ENCODE measurements around the gene KRT2. TPM values are rescaled to one million over a fixed set of nuclear protein-coding genes. Genes with fewer than 3 reads are reported as not detected.

KRT2 gene
- total RNA-seq, 1 donor, result not detected

DNA sequence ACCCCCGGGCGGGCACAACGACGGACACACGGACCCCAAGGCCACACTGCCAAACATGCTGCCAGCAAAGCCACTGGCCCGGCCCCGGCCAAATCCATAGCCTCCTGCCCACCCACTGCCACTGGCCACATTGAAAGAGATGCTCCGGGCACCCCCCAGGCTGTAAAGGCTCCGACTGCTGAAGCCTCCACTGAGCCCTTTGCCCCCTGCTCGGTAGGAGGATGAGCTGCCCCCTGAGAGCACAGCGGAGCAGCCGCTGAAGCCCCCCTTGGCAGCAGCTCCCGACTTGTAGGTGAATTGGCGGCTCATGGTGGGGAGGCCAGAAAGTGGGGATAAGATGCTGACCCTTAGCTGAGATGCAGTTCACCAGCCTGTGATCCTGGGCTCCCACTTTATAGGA, 33.8 kb downstream of the KRT2 start, which contains the start of gene KRT73:
Gene KRT73 (minus strand): TSS at position 344 of the 400 bp plus-strand sequence. CDS start 35 bp downstream, at position 309.
- DNase-seq (ENCODE audit: low read depth in 2 of 3, low spot score in 2 of 3), result no peak

DNA sequence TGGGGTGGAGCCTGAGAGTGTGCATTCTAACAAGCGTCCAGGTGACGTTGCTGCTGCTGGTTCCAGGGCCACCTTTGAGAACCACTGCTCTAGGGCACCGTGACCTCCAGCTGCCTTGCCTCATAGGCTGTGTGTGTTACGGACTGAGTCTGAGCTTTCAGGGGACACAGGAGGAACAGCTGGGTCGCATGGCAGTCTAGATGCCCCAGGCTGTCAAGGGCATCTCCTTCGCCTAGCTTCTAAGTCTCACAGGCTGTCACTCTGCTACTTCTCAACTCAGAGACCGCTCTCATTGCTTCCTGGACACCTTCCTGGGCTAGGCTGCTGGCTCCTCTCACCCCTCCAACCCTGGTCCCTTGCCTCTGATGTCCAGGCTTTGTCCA, 34.6 kb downstream of the KRT2 start:
- DNase-seq (ENCODE audit: low read depth in 2 of 3, low spot score in 2 of 3), result no peak

GRCh38 chr12:52616680-52617402, 35.2 kb downstream of the KRT2 start:
- DNase-seq (ENCODE audit: low read depth in 2 of 3, low spot score in 2 of 3), result no peak

DNA sequence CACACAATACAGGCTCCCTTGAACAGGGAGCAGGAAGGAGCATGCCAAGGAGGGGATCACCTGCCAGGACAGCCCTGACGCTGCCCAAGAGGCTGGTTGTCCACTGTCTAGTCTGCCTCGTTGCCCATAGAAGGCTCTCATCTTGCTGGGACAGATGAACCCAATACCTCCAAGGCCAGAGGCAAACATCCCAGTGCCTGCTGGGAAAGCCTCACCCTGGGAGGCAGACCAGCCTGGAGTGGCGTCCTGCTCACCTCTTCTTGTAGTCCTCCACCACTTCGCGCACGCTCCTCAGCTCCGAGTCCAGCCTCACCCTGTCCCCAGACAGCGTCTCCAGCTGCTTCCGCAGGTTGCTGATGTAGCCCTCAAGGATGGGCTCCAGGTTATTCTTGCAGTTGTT, 36.1 kb downstream of the KRT2 start:
- no peak for DNase-seq (ENCODE audit: low read depth in 2 of 3, low spot score in 2 of 3)

- peak in 2 of 3 donors; percentile 47 to 52 for DNase-seq (ENCODE audit: low read depth in 2 of 3, low spot score in 2 of 3)
Observed at GRCh38 chr12:52615208-52615868, 36.7 kb downstream of the KRT2 start.

GRCh38 chr12:52614381-52615207, 37.4 kb downstream of the KRT2 start:
- no peak for DNase-seq (ENCODE audit: low read depth in 2 of 3, low spot score in 2 of 3)

DNA sequence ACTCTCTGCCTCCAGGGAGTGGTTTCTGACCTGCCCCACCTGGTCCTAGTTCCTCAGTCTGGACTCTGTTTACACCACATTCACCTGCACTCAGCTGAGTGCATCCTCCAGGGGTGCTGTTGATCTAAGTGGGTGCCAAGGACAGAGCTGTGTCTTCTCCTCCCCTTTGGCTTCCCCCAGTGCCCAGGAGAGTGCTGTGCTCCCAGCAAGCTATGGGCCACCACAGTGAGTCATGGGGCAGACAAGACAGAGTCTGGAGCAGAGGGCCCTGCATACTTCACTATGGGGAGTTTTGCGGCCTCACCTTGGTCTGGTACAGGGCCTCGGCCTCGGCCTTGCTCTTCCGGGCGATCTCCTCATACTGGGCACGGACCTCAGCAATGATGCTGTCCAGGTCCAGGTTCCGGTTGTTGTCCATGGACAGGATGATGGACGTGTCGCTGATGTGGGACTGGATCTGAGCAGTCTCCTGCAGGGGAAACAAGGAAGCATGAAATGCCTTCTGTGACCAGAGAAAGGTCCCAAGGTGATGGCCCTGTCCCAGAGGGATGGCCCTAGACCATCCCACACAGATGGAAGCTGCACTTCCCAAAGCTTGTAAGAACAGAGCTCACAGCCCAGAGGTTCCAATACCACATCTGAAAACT, 38.5 kb downstream of the KRT2 start:
- DNase-seq (ENCODE audit: low read depth in 2 of 3, low spot score in 2 of 3), result no peak

- peak in 1 of 3 donors; percentile 50 for DNase-seq (ENCODE audit: low read depth in 2 of 3, low spot score in 2 of 3)
Observed at GRCh38 chr12:52612431-52613383, 39.3 kb downstream of the KRT2 start.

DNA sequence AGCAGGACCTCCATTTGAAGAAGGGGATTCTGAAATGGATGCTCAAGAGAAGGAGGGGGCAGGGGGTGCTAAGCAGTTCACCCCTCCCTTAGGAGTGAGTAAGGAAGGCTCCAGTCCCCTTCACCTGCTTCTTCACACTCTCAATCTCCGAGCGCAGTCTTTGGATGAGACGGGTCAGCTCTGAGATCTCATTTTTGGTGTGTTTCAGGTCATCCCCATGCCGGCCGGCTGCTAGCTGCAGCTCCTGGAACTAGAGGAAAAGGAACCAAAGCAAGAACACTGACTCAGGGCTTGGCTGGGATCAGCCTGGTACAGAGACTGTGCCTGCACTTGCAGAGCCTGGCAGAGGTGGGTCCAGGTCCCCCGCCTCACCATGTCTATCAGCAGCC, 40.9 kb downstream of the KRT2 start:
- no peak for DNase-seq (ENCODE audit: low read depth in 2 of 3, low spot score in 2 of 3)

GRCh38 chr12:52608826-52609630, 43.0 kb downstream of the KRT2 start:
- no peak for DNase-seq (ENCODE audit: low read depth in 2 of 3, low spot score in 2 of 3)

GRCh38 chr12:52608161-52608560, 43.9 kb downstream of the KRT2 start:
- DNase-seq (ENCODE audit: low read depth in 2 of 3, low spot score in 2 of 3), result no peak

GRCh38 chr12:52607314-52607713, 44.7 kb downstream of the KRT2 start:
- DNase-seq (ENCODE audit: low read depth in 2 of 3, low spot score in 2 of 3), result no peak

DNA sequence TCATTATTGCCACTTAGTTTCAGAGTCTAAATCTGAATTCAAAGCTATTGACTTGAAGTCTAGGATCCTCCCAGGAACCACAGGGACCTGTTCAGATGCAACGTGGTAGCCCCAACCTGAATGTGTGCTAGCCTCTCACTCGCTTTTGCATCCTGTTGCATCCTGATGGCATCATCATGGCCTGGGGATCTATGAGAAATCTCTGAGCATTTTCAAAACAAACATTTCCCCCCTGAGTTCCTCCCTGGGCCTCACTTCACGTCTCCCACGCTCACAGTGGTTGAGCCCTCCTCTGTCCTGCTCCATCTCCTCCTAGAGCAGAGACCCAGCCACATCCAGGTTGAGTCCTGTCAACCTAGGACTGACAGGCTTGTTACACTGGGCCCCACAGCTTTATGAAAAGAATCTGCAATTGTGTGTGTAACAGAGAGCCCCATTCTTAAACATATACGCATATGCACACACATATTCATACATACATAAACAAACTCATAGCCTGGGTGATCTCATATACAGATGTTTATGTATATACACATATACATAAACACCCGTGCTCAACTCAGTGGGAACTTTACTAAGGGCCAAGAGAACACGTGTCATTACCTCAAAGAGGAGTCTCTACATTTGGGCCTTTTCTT, 45.3 kb downstream of the KRT2 start:
- DNase-seq (ENCODE audit: low read depth in 2 of 3, low spot score in 2 of 3), result no peak

- DNase-seq (ENCODE audit: low read depth in 2 of 3, low spot score in 2 of 3), result no peak
Observed at GRCh38 chr12:52606096-52606495, 45.9 kb downstream of the KRT2 start.

- no peak for DNase-seq (ENCODE audit: low read depth in 2 of 3, low spot score in 2 of 3)
Observed at GRCh38 chr12:52605542-52605941, 46.5 kb downstream of the KRT2 start.

DNA sequence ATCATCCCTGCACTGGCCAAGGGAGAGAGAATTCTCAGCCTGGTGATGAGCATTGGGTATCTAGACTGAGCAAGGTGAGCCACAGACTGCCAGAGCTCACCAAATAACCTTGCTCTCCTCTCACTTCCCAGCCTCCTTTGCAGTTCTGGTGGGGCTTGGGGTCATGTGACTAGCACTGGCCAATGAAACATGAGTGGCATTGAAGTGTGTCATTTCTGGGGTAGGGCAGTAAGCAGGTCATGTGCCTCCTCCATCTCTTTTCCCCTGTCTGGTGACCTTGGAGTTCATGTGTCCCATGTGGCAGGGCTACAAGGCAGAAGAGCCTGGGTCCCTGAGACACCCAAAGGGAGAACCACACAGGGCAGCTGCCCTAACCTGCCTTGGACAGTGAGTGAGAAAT, 47.2 kb downstream of the KRT2 start:
- no peak for DNase-seq (ENCODE audit: low read depth in 2 of 3, low spot score in 2 of 3)

GRCh38 chr12:52603314-52603713, 48.7 kb downstream of the KRT2 start:
- no peak for DNase-seq (ENCODE audit: low read depth in 2 of 3, low spot score in 2 of 3)

DNA sequence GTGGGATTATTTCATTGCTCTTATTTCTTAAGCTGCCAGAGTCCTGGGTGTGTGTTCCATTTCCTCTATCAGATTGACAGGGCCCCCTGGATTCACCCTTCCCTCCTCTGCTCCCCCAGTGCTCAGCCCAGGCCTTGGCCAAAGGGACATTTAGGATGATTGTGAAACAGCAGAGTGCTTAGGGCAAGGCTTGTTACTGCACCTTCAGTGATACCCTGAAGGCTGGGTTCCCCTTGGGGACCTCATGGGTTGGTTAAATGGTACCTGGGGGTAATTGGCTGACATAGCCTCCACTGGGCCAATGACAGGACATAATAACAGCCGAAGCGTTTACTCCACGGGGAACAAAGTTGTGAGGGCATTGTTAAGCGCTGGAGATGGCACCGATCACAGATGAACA, 49.5 kb downstream of the KRT2 start:
- DNase-seq (ENCODE audit: low read depth in 2 of 3, low spot score in 2 of 3), result no peak

DNA sequence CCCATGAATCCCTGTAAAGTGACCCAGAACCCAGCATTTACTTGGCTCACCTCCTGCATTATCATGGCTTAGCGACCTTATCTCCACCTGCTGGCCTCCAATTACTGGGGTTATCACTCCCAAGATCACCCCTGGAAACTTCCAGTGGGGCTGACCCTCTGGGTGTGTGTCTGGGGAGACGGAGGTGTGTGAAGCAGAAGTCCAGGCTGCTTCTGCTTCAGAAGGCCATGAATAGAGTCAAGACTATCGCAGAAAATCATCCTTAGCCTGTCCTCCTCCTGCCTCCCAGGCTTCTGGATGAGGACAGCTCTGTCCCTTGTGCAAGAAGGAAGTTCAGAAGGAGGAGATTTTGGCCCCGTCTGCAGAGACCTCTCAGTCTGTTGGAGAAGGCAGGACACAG, 50.3 kb downstream of the KRT2 start:
- DNase-seq (ENCODE audit: low read depth in 2 of 3, low spot score in 2 of 3), result no peak

All from hematopoietic multipotent progenitor cell (in vitro differentiated cells).